Skeletal muscle cell (primary cell): ENCODE results near the gene PROK1.

Source experiments
- DNase-seq: peaks from one replicate; pipeline ENCODE4 v3.0.0-alpha.2; 2010; ENCODE audit warnings: low read depth
- H3K4me3 ChIP-seq: 2 replicates; pipeline ENCODE4 v1.5.1; 2011; ENCODE audit warnings: low read depth, mild to moderate bottlenecking, control low read depth, low read length, moderate library complexity

The PROK1 gene

DNA sequence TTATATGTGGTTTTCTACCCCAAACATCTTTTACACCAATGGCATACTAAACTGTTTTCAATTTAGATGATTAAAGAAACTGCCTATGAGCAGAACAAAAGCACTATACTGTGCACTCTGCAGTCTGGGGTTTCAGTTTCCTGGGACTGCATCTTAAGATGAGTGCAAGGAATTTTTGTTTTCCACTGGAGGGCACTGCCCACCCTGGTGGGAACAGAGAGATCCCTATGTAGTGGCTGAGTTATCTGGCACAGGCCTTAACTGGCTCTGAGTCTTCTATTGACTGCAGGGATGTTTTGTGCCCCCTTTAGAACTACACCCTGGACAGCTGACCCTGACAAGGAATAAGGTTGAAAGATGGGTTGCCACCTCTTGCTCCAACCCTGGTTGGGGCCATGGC lies 12.0 kb downstream of the PROK1 start:
- no peak overlapping the region for H3K4me3 ChIP-seq
- DNase-seq, result no peak

DNA sequence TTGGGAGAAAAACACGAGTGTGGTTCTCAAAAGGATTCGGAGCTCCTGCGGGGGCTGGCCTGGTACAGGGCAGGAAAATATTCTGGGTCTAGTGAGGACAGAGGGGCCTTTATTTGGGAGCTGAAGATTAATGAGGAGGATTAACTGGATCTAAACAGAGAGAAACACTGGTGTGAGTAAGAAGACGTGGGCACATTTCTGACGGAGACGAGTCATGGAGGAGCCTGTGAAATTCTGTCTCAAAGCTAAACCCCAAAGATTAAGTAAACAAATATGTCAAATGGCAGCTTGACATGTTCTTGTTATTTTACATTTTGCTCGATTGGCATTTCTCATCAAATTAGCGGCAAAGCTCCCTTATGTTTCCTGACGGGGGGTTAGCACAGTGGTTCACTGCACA lies 12.8 kb downstream of the PROK1 start:
- DNase-seq, result peak; percentile 34
- no peak overlapping the region for H3K4me3 ChIP-seq

DNA sequence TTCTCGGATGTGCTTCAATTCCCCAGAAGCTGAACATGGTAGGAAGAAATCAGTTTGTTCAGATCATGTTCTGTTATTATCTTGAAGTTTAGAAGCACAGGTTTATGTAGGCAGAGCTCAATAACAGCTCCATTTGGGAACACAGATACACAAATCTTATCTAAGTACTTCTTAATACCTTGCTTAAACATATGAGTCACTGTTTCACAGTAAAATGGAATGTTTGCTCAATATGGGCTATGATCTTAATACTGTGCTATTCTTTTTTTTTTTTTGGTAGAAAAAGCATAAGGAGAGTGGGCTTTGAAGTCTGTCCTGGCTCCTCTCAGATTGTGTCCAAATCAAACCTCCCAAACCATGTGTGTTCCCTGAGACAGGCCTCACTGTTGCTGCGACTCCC lies 13.4 kb downstream of the PROK1 start:
- H3K4me3 ChIP-seq, result no peak overlapping the region
- peak; percentile 42 for DNase-seq

DNA sequence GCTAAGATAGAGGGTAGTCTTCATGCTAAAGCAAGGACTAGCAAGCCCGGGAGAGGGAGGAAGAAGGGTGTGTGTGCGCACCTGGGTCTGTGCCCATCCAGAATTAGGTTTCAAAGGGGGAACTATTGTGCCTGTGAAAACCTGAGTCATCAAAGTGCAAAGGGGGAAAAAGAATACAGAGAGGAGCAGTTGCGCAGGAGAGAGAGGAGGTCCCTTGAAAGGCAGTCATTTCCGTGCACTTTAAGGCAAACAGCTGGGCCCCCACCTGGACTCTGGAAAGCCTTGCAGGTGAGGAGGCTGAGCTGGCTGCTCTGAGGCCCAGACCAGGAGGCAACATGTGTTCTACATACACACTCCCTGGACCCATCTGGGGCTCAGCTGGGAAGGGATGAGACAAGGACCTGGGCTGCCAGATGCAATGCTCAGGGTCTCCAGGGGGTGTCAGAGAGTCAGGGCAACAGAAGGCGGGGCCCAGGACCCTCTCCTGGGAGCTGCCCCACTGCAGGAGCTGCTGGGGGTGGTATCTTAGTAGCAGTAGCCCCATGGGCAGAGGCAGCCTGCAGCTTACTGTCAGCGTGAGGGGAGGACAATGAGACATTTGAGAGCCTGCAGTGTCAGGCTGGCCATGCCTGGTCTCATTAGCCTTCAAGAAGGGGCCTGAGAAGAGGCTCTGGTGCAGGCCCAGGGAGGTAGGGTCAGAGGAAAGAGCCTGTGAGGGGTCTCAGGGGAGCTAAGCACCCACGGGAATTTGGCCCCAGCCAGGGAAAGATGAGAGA lies 14.3 kb downstream of the PROK1 start:
- no peak for DNase-seq

DNA sequence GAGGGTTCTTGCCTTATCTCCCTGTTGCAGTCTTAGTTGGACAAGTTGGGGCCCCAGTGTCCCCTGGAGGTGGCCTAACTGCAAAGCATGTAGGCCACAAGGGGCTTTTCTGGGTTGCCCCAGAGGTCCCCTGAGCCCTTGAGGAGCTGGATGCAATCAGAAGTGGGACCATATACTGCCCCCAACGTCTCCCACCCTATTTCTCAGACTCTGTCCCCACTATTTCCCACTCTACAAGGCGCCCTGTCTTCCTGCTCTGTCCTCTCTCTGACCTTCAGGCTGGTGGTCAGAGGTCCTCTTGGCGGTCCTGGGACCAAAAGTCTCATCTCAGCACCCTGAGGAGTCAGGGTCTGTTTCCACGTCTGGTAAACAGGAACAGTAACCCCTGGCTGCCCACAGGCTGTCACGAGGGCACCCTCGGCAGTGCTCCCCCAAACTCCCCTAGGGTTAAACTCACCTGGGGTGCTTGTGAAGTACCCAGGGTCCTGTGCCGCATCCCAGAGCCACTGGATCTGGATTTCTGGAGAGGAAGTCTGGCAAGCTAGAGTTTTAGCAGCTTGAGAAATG lies 14.9 kb downstream of the PROK1 start:
- H3K4me3 ChIP-seq, result no peak overlapping the region
- DNase-seq, result no peak

More for the DNA sequence above, 14.3 kb downstream of the PROK1 start:
- no peak overlapping the region for H3K4me3 ChIP-seq

DNA sequence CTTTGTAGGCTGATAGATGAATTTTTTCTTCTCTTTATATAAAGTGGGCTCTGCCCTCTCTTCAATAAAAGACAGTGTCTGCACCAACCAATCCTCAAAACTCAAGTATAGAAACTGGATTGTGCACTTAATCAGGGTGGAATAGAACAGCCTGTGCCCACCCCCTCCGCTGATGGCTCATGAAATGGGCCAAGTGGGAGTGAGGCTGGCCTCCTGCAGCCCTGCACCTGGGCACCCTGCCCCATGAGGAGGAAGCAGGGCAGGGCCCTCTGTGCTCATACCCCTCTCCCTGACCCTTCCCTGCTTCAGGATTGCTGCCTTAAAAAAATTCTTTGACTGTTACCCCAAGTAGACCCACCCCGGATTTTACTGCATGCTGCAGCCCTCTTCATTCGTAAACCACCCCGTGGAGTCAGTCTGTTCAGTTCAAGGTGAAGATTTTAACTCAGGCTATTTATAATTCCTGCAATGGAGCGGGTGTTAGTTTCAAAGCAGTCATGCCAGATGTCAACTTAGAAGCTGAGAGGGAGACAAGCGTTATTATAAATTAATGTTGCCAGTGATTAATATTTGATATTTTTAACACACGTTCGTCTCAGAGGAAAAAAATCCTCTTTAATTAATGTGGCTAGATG lies 15.8 kb downstream of the PROK1 start:
- no peak overlapping the region for H3K4me3 ChIP-seq
- DNase-seq, result no peak

DNA sequence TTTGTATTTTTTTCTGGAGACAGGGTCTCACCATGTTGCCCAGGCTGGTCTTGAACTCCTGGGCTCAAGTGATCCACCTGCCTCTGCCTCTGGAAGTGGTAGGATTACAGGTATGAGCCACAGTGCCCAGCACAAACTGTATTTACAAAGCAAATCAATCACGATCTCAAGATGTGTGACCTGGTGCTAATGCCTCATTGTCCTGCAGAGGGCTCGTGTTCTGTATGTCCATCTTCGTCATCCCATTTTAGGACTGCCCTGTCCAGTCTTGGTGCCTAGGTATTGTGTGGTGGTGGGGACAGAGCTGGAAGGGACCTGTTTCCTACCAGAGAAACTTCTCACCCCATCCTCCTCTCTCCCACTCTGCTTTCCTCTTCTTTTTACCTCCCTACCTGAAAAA lies 20.2 kb downstream of the PROK1 start:
- no peak for DNase-seq
- H3K4me3 ChIP-seq, result no peak overlapping the region

DNA sequence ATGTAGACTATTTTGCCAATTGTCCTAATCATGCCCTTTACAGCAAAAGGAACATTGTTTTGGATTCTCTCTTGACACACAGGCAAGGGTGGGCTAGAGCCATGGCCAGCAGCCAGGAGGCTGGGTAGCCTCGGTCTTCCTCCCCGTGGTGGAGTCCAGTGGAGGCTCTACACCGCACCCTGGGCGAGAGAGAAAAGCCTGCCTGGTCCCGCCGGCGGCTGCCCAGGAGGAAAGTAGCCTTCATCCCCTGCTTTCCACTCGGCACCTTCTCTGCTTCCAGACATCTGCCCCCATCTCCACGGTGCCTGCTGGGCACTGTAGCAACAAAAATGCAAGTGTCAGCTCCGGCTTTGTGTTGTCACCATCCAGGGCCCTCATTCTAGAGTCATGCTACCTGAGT lies 21.6 kb downstream of the PROK1 start:
- no peak overlapping the region for H3K4me3 ChIP-seq
- no peak for DNase-seq

DNA sequence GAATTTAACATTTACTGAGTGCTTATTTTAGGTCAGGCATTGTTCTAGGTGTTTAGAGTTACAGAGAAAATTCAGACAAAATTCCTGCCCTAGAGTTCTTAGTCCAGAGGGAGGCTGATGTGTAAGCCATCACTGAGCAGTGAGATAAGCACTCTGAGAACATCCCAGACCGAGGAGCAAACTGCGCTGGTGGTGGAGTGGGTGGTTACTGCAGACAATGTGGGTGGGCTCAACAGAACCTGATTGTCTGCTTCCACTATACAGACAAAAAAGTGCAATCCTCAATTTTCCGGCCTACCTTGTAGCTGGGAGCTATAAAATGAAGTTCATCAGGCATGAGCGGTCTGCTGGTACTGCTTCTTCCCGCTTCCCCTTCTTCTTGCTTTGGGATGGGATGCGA lies 23.5 kb downstream of the PROK1 start:
- no peak for DNase-seq
- no peak overlapping the region for H3K4me3 ChIP-seq

DNA sequence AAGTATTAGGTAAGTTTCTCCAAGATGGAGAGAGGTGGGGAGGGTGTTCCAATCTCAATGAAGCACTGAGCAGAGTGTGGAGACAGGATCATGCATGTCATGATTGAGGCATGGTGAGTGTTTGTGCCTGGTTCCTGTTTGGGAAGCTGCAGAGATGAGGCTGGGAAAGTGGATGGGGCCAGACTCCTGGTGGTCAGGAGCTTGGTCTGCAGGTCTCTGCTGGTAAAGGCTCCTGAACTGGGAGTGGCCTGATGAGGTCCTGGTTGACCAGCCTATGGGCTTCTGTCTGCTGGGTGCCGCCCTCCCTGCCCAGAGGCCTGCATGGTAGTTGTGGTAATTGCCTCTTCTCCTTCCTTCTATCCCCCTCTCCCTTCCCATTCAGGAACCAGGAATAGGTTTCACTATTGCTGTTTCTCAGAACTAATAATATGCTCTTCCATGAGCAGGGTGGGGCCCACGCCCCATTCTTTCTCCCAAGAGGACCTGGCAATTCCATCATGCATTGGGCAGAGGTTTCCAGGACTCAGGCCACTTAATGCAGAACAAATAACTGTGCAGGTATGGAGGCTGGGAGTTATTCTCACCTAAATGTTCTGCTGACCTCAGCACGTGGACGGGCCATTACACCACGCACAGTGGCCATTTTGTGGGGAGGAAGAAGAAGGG lies 24.5 kb downstream of the PROK1 start:
- no peak overlapping the region for H3K4me3 ChIP-seq
- DNase-seq, result no peak

DNA sequence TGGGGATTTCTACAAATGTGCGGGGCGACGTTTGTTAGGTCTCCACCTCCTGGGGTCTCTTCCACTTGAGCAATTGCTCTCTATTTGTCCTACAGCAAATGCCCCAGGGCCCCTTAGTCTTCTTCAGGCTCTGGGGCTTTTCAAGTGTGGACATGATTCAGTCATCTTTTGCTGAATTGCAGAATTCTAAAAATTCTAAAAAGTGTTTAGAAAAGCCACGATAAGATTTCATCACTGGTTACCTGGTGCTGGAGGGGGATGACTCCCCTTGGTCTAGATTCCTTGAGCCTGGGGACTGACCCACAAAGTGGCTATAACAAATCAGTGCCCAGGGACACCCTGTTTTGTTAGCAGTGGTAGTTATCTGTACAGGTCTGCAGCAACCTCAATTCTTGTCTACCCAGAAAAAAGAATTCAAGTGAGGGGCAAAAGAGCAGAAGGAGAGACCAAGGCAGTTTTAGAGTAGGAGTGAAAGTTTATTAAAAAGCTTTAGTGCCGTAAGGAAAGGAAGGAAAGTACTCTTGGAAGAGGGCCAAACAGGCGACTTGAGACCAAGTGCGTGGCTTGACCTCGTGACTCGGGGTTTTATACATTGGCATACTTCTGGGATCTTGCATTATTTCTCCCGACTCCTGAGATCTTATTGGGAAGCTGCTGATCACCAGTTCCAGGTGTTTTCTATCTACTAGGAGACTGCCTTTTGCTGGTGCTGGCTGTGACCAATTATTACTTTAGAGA lies 25.2 kb downstream of the PROK1 start:
- no peak for DNase-seq
- no peak overlapping the region for H3K4me3 ChIP-seq

DNA sequence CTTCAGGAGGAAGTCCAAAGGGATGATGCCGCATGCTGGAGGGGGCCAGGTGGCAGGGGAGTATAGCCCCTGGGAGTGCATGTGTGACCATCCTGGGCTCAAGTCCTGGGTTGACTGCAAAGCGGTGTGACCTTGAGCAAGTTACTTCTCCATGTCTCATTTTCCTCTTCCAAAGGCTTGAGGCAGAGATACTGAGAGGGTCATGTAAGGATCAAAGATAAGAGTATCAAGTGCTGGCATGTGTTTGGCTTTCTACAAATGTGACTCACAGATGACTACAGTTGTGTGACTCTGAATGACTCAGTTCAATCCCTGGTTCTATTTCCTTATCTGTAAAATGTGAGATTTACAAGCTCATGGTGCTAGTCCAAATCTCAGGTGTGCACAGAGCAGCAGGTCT lies 26.1 kb downstream of the PROK1 start:
- no peak overlapping the region for H3K4me3 ChIP-seq
- no peak for DNase-seq

DNA sequence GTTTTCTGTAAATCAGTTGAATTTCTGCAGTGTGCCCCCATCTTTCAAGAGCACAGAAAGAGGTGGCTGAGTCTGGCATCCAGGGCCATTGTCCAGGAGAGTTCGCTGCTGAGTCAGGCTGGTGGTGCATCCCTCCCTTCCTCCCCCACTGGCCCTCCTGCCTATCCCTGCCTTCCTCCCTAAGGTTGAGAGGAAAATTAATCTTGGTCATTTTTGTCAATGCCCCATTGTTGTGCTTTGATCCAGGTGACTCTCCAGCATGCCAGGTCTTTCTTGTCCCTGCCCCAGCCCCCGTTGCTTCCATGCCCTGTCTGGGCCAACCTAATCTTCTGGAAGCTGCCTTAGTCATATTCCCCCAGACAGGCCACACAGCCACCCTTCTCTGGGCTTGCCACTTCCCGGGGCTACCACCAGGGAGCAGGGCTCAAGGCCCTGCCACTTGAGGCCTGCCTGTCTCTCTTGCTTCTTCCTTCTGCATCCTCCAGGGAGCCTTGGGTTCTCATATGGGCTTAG lies 26.6 kb downstream of the PROK1 start:
- no peak for DNase-seq
- H3K4me3 ChIP-seq, result no peak overlapping the region

DNA sequence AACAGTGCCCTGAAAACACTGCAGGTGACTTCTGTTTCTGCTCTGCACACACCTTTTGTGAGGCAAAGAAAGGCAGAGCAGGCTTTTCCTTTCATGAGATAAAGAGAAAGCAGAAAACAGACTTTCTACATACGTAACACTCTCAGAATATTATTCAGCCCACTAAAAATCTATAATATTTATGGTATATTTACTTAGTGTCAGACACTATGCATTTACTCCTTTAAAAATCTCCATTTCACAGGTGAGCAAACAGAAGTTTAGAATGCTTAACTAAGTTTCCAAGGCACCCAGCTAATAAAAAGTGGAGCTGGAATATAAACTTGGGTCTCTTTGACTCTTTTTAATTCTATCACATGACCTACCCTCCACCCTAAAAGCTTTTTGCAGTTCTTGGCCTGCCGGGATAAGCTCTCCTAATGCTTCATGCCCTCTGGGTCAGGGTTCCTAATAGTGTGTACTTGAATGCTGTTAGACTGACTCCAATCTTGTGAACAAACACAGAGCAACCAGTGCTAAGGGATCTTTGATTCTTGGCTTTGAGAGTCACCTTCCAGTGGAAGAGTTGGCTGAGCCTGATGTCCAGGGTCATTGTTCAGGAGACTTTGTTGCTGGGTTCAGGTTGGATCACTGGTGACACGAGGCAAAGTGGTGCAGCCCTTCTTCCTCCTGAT lies 27.2 kb downstream of the PROK1 start:
- no peak overlapping the region for H3K4me3 ChIP-seq
- DNase-seq, result no peak

DNA sequence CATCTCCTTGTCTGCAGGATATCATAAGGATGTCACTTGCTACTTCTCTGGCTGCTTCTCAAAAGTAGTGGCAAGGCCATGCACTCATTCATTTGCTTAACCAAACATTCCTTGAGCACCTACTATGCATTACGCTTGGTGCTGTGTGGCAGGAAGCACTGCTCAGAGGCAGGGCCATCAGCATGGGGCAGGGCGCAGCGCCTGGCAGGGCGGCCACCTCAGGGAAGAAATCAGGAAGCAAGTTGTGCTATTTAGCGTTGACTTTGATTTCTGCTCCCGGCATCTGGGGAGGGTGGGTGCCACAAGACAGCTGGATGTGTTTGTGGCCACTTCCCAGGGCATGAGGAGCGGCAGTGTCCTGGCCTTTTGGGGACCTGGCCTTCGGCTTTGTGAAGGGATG lies 27.9 kb downstream of the PROK1 start:
- no peak for DNase-seq
- H3K4me3 ChIP-seq, result no peak overlapping the region

DNA sequence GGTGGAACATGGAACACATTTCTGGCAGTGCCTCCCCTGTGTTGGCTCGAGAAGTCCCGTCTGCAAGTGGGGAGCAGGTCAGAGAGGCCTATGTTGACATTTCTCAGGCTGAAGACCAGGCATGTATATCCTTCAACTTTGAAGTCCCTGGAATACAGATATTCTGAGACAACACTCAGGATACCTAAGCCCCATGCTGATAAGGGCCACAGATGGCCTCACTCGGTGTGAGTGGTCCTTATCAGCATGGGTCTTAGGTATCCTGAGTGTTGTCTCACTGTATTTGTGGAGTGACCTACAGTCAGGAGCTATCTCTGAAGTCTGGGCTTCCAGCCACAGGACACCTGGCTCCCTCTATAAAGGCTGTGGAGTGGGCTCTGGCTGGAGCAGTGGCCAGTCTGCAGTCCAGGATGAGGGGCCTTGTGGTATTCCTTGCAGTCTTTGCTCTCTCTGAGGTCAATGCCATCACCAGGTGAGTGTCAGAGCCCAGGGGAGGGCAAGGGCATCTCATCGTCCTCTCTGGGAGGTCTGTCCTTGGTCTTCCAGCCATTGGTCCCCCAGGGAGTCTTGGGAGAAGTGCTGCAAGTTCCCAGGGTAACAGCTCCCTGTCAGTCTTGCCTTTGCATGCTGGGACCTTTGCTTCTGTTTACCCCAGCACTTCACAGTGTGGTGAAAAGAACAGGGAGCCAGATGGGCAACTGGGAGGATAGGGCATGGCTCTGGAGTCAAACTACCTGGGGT lies 29.6 kb downstream of the PROK1 start:
- no peak for DNase-seq
- H3K4me3 ChIP-seq, result no peak overlapping the region

DNA sequence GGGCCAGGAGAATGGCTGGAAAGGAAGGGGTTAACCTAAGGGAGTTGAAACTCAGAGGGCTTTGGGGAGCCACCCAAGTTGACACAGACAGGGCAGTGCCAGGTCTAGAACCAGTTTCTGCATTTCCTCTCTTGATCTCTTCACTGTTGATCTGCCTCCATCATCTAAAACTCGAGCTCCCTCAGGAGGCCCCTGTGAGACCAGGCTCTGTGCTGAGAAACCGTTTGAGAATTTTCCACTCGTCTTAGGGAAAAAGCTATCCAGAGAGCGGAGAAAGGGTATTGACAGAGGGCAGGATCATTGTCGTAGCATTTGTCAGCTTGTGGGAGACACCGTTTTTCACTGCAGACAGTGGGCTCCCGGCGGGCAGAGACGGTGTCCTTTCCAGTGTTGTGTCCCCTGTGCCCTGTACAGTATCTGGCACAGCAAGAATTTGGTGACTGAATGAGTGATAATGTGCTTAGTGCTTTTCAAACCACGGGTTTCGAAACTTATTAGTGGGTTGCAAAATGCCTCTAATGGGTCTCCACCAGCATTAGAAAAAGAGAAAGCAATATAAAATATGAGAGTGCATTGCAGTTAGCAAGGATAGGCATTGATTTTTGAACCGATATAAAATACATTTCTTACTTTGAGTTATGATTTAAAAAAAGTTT lies 31.1 kb downstream of the PROK1 start:
- no peak overlapping the region for H3K4me3 ChIP-seq
- DNase-seq, result no peak
